ENCODE data around the gene GSTM1.

The GSTM1 gene

GRCh38 chr1:109687641-109688499 lies at the start of gene GSTM1:
TSS of gene GSTM1 (plus strand) at chr1:109687817. CDS start at chr1:109687874, 57 bp downstream.
- in situ Hi-C loops (cut with HindIII; ENCODE audit: low sequenced_read_pairs) = no loop called here
- peak; percentile 37 for TF ChIP-seq CTCF (IDR thresholded peaks at IDR 0.05; ENCODE audit: low read depth, low read length)
- DNase-seq (ENCODE audit: low read depth, low spot score) = peak; percentile 78
- peak within 1 kb of the TSS; percentile 44 for H3K4me3 ChIP-seq (ENCODE audit: low read depth, low read length)

- in situ Hi-C loops (cut with HindIII; ENCODE audit: low sequenced_read_pairs) = no loop called here
- DNase-seq (ENCODE audit: low read depth, low spot score) = no peak
- no peak for TF ChIP-seq CTCF (IDR thresholded peaks at IDR 0.05; ENCODE audit: low read depth, low read length)
- H3K4me3 ChIP-seq (ENCODE audit: low read depth, low read length) = no peak overlapping the region
These were observed 48.4 kb upstream of the GSTM1 start for GRCh38 chr1:109639063-109639840.

- TF ChIP-seq CTCF (IDR thresholded peaks at IDR 0.05; ENCODE audit: low read depth, low read length) = no peak
- no peak overlapping the region for H3K4me3 ChIP-seq (ENCODE audit: low read depth, low read length)
- in situ Hi-C loops (cut with HindIII; ENCODE audit: low sequenced_read_pairs) = loop anchor here (10.0 kb wide), 1 partner anchor 135 kb away; no protein-coding TSS in a partner anchor
- DNase-seq (ENCODE audit: low read depth, low spot score) = no peak
These were observed 47.8 kb upstream of the GSTM1 start for GRCh38 chr1:109639841-109640184.

- H3K4me3 ChIP-seq (ENCODE audit: low read depth, low read length) = no peak overlapping the region
- in situ Hi-C loops (cut with HindIII; ENCODE audit: low sequenced_read_pairs) = loop anchor here (10.0 kb wide), 1 partner anchor 134 kb away; no protein-coding TSS in a partner anchor
- TF ChIP-seq CTCF (IDR thresholded peaks at IDR 0.05; ENCODE audit: low read depth, low read length) = peak; percentile 98
- peak; percentile 57 for DNase-seq (ENCODE audit: low read depth, low spot score)
These were observed 47.2 kb upstream of the GSTM1 start for GRCh38 chr1:109640285-109640865.

- no peak for DNase-seq (ENCODE audit: low read depth, low spot score)
- H3K4me3 ChIP-seq (ENCODE audit: low read depth, low read length) = no peak overlapping the region
- in situ Hi-C loops (cut with HindIII; ENCODE audit: low sequenced_read_pairs) = loop anchor here (10.0 kb wide), 1 partner anchor 134 kb away; no protein-coding TSS in a partner anchor
- no peak for TF ChIP-seq CTCF (IDR thresholded peaks at IDR 0.05; ENCODE audit: low read depth, low read length)
These were observed 46.4 kb upstream of the GSTM1 start for GRCh38 chr1:109641078-109641740.

GRCh38 chr1:109641861-109642260 lies 45.8 kb upstream of the GSTM1 start:
- no peak overlapping the region for H3K4me3 ChIP-seq (ENCODE audit: low read depth, low read length)
- DNase-seq (ENCODE audit: low read depth, low spot score) = no peak
- TF ChIP-seq CTCF (IDR thresholded peaks at IDR 0.05; ENCODE audit: low read depth, low read length) = no peak
- in situ Hi-C loops (cut with HindIII; ENCODE audit: low sequenced_read_pairs) = loop anchor here (10.0 kb wide), 1 partner anchor 133 kb away; no protein-coding TSS in a partner anchor

Measured in astrocyte of the spinal cord (primary cell).